ENCODE results near the gene SHISA8. TPM values are rescaled to one million over a fixed set of nuclear protein-coding genes. Genes with fewer than 3 reads are reported as not detected.
A peak's percentile ranks its signal among the peaks of the same experiment; 100 is the strongest.

Gene SHISA8
- total RNA-seq, 1 donor from 2014 or later, result not detected

GRCh38 chr22:41925783-41926460 lies 11.0 kb upstream of the SHISA8 start:
- H2AFZ ChIP-seq (replicated peaks), result peak overlapping the region; percentile 52
- peaks cover 12% of the 10 kb centered on the region for H3K4me1 ChIP-seq
- H4K20me1 ChIP-seq (ENCODE audit: low read depth), result peaks cover 12% of the 10 kb centered on the region
- H3K4me2 ChIP-seq, result peak overlapping the region; percentile 72
- H3F3A ChIP-seq (ENCODE audit: low read depth), result peaks cover 33% of the 10 kb centered on the region
- Mint-ChIP-seq H3K9me3 (no peaks in the 10 kb centered on the region), H3K4me1 (peaks cover 27% of the 10 kb centered on the region), H3K27ac (no peak overlapping the region), H3K4me3 (peak overlapping the region; percentile 72), H3K36me3 (peaks cover 2% of the 10 kb centered on the region), H3K27me3 (ENCODE audit: insufficient read depth, low read depth) (peaks cover 18% of the 10 kb centered on the region)
- no peak overlapping the region for H3K9ac ChIP-seq
- peaks cover 76% of the 10 kb centered on the region for H3K27me3 ChIP-seq
- H3K27ac ChIP-seq, result no peak overlapping the region
- H3K4me3 ChIP-seq, result peak overlapping the region; percentile 43
- peak; percentile 87 for DNase-seq (ENCODE audit: low spot score)
- H3K9me3 ChIP-seq (ENCODE audit: low read depth), result no peaks in the 10 kb centered on the region
- H3K79me2 ChIP-seq (ENCODE audit: low read depth), result no peaks in the 10 kb centered on the region
- H3K36me3 ChIP-seq, result no peaks in the 10 kb centered on the region
- TF ChIP-seq, protein P1, sequence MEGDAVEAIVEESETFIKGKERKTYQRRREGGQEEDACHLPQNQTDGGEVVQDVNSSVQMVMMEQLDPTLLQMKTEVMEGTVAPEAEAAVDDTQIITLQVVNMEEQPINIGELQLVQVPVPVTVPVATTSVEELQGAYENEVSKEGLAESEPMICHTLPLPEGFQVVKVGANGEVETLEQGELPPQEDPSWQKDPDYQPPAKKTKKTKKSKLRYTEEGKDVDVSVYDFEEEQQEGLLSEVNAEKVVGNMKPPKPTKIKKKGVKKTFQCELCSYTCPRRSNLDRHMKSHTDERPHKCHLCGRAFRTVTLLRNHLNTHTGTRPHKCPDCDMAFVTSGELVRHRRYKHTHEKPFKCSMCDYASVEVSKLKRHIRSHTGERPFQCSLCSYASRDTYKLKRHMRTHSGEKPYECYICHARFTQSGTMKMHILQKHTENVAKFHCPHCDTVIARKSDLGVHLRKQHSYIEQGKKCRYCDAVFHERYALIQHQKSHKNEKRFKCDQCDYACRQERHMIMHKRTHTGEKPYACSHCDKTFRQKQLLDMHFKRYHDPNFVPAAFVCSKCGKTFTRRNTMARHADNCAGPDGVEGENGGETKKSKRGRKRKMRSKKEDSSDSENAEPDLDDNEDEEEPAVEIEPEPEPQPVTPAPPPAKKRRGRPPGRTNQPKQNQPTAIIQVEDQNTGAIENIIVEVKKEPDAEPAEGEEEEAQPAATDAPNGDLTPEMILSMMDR (IDR thresholded peaks at IDR 0.05), result peak; percentile 83
- TF ChIP-seq EZH2 (IDR thresholded peaks at IDR 0.05) (peak; percentile 86), EZH2phosphoT487 (IDR thresholded peaks at IDR 0.05) (peak; percentile 68)

- Histone ChIP-seq H3K79me2 (ENCODE audit: low read depth) (no peaks in the 10 kb centered on the region), H3K4me1 (peaks cover 20% of the 10 kb centered on the region), H3K9ac (no peak overlapping the region), H2AFZ (replicated peaks) (no peak overlapping the region), H3K36me3 (no peaks in the 10 kb centered on the region), H3K4me2 (no peak overlapping the region), H3K27me3 (peaks cover 98% of the 10 kb centered on the region), H4K20me1 (ENCODE audit: low read depth) (peaks cover 34% of the 10 kb centered on the region), H3K9me3 (ENCODE audit: low read depth) (no peaks in the 10 kb centered on the region), H3K4me3 (no peak overlapping the region), H3K27ac (no peak overlapping the region), H3F3A (ENCODE audit: low read depth) (peaks cover 29% of the 10 kb centered on the region)
- Mint-ChIP-seq H3K27ac (no peak overlapping the region), H3K4me3 (no peak overlapping the region), H3K9me3 (no peaks in the 10 kb centered on the region), H3K27me3 (ENCODE audit: insufficient read depth, low read depth) (peaks cover 27% of the 10 kb centered on the region), H3K4me1 (peaks cover 21% of the 10 kb centered on the region), H3K36me3 (peaks cover 2% of the 10 kb centered on the region)
- DNase-seq (ENCODE audit: low spot score), result no peak
- TF ChIP-seq EZH2 (IDR thresholded peaks at IDR 0.05) (no peak), EZH2phosphoT487 (IDR thresholded peaks at IDR 0.05) (no peak)
- TF ChIP-seq, protein P1 (IDR thresholded peaks at IDR 0.05), result no peak
Measured at GRCh38 chr22:41923595-41924276, 8.9 kb upstream of the SHISA8 start.

DNA sequence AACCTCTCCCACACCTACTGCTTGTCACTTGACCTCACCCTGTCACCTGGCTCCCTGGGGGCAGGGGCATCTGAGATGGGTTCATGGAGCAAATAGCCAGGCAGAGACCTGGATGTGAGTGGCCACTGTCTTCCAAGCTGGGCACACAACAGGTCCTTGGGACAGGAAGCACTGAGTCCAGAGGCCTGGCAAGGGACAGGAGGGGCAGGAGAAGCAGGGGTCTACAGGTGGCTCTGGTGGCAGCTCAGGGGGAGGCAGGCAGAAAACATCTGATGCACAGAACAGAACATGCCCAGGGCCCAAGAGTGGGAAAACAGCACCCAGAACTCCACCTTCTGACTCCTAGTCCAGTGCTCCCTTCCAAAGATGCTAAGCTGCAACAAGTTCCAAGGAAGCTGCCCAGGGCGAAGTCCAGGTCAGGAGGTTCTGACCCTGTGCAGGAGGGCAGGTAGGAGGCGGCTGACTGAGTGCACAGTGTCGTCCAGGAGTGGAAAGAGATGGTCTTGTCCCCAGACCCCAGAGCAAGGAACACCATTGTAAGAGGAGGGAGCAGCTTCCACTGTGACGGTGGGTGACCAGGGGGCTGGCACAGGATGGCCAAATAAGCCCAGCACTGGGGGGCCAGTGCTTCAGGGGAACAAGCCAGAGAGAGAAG lies 8.2 kb upstream of the SHISA8 start:
- H2AFZ ChIP-seq (replicated peaks), result no peak overlapping the region
- no peak overlapping the region for H3K4me3 ChIP-seq
- H3K36me3 Mint-ChIP-seq, result peaks cover 2% of the 10 kb centered on the region
- peaks cover 100% of the 10 kb centered on the region for H3K27me3 ChIP-seq
- no peaks in the 10 kb centered on the region for H3K36me3 ChIP-seq
- H3K4me3 Mint-ChIP-seq, result no peak overlapping the region
- peaks cover 31% of the 10 kb centered on the region for H3K27me3 Mint-ChIP-seq (ENCODE audit: insufficient read depth, low read depth)
- no peak overlapping the region for H3K27ac ChIP-seq
- H3K4me1 ChIP-seq, result peaks cover 13% of the 10 kb centered on the region
- H3K9me3 ChIP-seq (ENCODE audit: low read depth), result no peaks in the 10 kb centered on the region
- H3K4me2 ChIP-seq, result no peak overlapping the region
- H3K9ac ChIP-seq, result no peak overlapping the region
- DNase-seq (ENCODE audit: low spot score), result no peak
- no peak overlapping the region for H3K27ac Mint-ChIP-seq
- H3K9me3 Mint-ChIP-seq, result no peaks in the 10 kb centered on the region
- H4K20me1 ChIP-seq (ENCODE audit: low read depth), result peaks cover 41% of the 10 kb centered on the region
- H3K79me2 ChIP-seq (ENCODE audit: low read depth), result no peaks in the 10 kb centered on the region
- peaks cover 27% of the 10 kb centered on the region for H3F3A ChIP-seq (ENCODE audit: low read depth)
- TF ChIP-seq, protein P1 (IDR thresholded peaks at IDR 0.05), result no peak
- TF ChIP-seq EZH2 (IDR thresholded peaks at IDR 0.05) (no peak), EZH2phosphoT487 (IDR thresholded peaks at IDR 0.05) (no peak)
- H3K4me1 Mint-ChIP-seq, result peaks cover 20% of the 10 kb centered on the region
